GM12892 (cell line): ENCODE data around the gene CENPU.

Experiments used
- POLR2AphosphoS5 ChIP-seq: IDR thresholded peaks from 2 replicates; pipeline ENCODE4 v1.6.1; 2011; ENCODE audit warnings: low read depth, low read length, control low read depth
- TAF1 ChIP-seq: IDR thresholded peaks from 2 replicates; pipeline ENCODE4 v1.6.1; 2011; ENCODE audit warnings: low read depth, mild to moderate bottlenecking, control low read depth, low read length, borderline replicate concordance

GRCh38 chr4:184727430-184727829, 6.5 kb downstream of the CENPU start:
- no peak for TF ChIP-seq POLR2AphosphoS5
- no peak for TF ChIP-seq TAF1
